Ammon's horn (tissue), 1 donor: ENCODE data around the gene EDC4.

Source experiments
- DNase-seq: peaks from one replicate; pipeline ENCODE4 v3.0.0-alpha.2; 2016; ENCODE audit warnings: low spot score

The EDC4 gene

DNA sequence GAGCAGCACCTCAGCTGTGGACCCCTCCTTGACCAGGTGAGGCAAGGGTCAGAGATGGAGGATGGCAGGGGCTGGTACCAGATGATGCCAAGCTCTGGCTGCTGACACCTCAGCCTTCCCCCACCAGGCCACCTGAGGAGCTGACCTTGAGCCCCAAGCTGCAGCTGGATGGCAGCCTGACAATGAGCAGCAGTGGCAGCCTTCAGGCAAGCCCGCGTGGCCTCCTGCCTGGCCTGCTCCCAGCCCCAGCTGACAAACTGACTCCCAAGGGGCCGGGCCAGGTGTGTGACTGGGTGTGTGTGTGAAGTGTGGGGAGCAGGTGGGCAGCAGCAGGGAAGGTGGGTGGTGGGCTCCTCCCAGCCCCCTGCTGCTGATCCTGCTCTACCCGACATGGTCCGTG lies 7.1 kb downstream of the EDC4 start:
- no peak for DNase-seq

DNA sequence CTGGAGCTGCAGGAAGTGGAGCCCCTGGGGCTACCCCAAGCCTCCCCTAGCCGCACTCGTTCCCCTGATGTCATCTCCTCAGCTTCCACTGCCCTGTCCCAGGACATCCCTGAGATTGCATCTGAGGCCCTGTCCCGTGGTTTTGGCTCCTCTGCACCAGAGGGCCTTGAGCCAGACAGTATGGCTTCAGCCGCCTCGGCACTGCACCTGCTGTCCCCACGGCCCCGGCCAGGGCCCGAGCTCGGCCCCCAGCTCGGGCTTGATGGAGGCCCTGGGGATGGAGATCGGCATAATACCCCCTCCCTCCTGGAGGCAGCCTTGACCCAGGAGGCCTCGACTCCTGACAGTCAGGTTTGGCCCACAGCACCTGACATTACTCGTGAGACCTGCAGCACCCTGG lies 7.7 kb downstream of the EDC4 start:
- DNase-seq, result no peak

DNA sequence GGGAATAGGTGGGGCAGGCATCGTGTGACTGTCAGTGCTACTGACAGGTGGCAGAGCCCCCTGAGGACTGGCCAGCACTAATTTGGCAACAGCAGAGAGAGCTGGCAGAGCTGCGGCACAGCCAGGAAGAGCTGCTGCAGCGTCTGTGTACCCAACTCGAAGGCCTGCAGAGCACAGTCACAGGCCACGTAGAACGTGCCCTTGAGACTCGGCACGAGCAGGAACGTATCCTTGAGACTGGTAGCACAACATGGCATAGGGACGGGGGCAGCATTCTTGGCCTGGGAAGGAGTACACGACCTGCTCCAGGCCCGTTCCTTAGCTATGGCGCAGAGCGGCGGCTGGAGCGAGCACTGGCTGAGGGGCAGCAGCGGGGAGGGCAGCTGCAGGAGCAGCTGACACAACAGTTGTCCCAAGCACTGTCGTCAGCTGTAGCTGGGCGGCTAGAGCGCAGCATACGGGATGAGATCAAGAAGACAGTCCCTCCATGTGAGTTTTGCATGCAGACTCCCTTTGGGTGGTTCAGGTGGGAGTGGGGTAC lies 8.8 kb downstream of the EDC4 start:
- peak; percentile 82 for DNase-seq

DNA sequence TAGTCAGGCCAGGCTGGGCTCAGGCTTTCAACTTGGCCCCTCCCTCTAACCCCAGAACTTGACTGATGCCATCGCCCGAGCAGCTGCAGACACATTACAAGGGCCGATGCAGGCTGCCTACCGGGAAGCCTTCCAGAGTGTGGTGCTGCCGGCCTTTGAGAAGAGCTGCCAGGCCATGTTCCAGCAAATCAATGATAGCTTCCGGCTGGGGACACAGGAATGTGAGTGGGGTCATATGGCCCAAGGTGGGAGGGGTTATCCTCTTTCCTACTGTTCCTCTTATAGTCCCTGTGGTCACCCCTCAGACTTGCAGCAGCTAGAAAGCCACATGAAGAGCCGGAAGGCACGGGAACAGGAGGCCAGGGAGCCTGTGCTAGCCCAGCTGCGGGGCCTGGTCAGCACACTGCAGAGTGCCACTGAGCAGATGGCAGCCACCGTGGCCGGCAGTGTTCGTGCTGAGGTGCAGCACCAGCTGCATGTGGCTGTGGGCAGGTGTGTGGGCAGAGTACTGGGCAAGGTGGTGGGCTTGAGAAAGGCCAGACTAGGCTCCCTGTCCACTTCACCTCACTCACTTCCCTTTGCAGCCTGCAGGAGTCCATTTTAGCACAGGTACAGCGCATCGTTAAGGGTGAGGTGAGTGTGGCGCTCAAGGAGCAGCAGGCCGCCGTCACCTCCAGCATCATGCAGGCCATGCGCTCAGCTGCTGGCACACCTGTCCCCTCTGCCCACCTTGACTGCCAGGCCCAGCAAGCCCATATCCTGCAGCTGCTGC lies 9.7 kb downstream of the EDC4 start:
- DNase-seq, result peak; percentile 93

DNA sequence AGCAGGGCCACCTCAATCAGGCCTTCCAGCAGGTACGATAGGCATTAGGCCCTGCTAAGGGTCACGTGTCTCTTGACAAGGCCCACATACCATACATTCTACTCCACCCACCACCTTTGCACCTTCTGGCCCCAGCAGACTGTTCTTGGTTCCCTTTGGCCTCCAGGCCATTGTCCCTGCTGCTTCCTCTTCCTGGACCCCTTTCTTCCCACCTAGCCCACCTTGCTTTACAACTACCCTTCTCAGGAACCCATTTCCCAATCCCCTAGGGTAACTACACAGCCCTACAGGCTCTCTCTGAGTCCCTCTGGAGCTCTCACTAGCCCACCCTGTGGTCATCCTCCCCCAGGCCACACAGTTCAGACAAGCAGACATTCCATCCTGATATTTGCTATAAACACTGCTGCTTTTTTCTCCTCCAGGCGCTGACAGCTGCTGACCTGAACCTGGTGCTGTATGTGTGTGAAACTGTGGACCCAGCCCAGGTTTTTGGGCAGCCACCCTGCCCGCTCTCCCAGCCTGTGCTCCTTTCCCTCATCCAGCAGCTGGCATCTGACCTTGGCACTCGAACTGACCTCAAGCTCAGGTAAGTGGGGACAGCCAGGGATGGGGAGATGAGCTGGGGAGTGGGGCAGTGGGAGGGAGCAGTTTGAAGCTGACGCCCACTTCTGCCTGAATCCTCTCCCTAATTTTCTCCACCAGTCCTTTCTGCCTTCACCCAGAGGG lies 10.5 kb downstream of the EDC4 start:
- DNase-seq, result no peak

DNA sequence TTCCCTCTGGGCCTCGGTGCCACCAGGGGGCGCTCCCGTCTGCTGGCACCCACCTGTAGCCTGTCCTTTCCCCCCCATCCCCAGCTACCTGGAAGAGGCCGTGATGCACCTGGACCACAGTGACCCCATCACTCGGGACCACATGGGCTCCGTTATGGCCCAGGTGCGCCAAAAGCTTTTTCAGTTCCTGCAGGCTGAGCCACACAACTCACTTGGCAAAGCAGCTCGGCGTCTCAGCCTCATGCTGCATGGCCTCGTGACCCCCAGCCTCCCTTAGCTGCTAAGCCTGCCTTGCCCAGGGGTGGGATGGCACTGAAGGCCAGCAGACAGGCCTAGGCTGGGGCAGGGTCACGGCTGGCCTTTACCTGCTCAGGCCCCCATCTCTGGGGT lies 11.0 kb downstream of the EDC4 start:
- peak; percentile 45 for DNase-seq

DNA sequence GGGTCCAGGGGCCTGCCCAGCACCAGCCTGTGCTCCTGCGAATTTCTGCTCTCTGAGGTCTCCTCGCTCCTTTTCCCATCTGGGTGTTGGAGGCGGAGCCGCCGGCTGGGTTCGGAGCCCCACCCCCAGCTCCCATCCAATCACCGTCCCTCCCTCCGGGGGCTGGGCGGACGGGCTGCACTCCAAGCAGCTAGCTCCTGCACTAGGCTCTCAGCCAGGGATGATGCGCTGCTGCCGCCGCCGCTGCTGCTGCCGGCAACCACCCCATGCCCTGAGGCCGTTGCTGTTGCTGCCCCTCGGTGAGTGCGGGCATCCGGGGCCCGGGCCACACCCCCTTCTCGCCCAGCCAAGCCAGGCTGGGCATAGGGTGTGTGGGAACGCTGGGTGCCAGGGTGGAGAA lies 11.8 kb downstream of the EDC4 start, which contains the start of gene NRN1L:
Gene NRN1L (plus strand): TSS at position 202 of the 400 bp plus-strand sequence. CDS start 19 bp downstream, at position 221.
- peak; percentile 97 for DNase-seq

DNA sequence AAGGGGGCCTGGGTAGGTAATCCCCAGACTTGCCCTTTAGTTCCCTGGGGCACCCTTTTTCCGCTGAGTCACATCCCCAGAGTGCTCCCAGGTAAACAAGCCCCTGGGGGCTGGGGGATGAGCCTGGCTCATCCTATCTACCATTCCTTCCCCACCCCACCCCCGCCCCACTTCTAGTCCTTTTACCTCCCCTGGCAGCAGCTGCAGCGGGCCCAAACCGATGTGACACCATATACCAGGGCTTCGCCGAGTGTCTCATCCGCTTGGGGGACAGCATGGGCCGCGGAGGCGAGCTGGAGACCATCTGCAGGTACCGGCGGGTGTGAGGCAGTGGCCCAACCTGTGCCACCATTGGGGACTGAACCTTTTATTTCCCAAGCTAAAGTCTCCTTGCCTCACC lies 12.7 kb downstream of the EDC4 start:
- DNase-seq, result no peak

DNA sequence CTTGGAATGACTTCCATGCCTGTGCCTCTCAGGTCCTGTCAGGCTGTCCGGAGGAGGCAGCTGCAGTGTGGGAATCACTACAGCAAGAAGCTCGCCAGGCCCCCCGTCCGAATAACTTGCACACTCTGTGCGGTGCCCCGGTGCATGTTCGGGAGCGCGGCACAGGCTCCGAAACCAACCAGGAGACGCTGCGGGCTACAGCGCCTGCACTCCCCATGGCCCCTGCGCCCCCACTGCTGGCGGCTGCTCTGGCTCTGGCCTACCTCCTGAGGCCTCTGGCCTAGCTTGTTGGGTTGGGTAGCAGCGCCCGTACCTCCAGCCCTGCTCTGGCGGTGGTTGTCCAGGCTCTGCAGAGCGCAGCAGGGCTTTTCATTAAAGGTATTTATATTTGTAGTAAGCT lies 13.1 kb downstream of the EDC4 start:
- DNase-seq, result no peak

DNA sequence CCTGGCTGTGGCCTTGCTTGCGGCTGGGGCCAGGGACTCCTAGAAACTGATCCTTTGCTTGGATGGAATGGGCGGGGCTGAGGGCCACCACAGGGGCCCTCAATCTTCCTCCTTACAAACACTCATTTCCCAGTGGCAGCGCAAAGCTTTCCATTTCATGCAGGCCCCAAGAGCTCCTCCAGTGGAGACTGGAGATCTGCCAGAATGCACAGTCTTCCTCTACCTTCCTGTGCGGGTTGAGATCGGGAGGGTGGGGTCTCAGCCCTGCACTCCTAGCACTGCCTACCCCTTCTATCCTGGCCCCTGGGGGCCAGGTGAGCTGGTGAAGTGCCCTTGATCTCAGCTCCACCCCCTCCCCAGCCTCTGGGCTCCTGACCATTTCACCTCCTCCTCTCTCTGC lies 13.5 kb downstream of the EDC4 start:
- DNase-seq, result no peak

DNA sequence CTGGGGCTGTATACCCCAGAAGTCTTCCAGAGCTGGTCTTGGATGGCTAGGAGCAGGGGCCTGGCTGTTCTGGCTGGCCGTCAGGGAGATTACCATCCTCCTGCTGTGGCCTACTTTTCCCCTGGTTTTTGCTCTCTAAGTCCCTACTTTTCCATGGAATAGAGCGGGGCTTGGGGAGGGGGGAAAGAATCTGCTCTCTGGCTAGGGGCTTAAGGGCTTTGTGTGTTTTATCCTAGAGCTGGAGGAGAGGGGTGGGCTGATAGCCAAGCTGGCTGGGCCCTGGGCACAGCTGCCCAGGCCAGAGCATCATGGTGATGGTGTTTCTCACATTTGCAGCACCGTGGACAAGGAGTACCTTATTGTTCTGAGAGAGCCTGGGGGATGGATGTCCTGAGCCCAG lies 15.5 kb downstream of the EDC4 start:
- no peak for DNase-seq

DNA sequence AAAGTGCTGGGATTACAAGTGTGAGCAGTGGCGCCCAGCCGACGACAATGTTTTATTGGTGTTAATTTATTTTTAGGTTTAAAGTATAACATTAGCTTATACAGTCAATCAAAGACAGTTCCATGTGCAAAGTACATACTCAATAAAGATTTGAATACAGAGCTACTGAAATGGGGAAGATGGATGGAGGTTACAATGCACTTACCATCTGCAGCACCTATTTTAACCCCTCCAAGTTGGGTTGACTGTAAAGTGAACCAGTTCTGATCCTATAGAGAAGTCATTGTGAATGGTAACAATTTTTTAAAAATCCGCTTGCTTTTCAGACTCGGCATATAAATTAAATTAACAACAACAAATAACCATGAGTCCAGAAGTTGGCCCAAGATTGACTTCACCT lies 19.5 kb downstream of the EDC4 start:
- DNase-seq, result no peak

DNA sequence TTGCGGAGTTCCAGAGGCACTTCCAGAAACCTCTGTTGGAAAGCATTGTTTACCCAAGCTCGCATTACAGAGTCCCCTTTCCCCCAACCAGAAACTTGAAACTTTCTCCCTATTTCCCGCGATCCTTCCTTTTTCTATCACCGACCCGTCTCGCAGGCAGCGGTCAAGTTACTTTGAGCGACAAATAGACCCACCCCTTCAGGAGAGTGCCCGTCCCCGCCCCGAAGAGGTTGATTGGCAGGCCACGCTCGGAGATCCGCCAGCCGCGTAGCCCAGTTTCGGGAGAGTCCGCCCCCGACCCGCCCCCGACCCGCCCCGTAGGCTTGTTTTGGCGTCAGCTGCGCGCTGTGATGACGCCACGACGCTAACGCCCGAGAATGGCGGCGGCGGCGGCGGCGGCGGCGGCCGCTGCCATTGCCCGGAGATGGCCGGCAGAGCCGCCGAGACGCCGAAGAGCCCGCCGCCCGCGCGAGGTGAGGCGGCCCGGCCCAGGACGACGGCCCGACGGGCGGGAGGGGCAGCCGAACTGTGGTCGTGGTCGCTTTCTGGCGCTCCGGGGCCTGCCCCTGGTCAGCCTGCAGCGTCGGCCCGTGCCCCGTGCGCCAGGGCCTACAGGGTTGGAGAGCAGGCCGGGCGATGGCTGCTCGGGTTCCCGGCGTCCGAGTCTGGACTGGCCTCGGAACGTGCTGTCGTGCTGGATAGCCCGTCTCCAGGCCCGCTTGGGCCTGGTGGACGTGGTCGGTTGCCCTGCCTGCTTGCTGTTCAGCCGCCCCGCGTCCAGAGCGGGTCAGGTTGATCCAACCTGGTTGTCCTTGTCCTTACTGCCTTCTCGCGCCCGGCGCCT lies 20.3 kb downstream of the EDC4 start, which contains the start of gene PSKH1:
Gene PSKH1 (plus strand): TSS at position 356 of the 844 bp plus-strand sequence. CDS start 15,496 bp downstream, outside the sequence.
- DNase-seq, result peak; percentile 98

DNA sequence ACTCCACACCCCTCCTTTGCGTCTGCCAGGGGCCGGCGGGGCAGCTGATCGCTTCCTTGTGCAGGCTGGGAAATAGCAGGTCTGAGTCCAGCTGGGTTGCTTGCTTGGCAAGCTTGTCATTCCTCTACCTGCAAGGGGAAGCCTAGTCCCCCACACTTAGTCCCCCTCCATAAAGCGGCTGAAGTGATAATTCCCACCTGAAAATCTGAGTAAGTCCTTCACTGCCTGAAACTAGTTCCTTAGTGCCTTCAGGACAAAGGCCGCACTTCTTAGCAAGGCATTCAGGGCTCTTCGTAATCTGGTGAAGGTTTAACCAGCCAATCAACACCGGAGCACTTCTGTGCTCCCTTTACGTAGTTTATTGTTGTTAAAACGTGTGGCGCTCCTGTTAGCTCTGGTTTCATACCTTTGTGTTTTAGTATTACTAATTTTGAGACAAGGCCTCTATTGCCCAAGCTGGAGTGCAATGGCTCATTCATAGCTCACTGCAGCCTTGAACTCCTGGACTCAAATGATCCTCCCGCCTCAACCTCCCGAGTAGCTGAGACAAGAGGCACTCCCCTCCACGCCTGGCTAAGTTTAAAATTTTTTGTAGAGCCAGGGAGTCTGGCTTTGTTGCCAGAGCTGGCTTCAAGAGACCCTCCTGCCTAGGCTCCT lies 21.0 kb downstream of the EDC4 start:
- DNase-seq, result no peak

DNA sequence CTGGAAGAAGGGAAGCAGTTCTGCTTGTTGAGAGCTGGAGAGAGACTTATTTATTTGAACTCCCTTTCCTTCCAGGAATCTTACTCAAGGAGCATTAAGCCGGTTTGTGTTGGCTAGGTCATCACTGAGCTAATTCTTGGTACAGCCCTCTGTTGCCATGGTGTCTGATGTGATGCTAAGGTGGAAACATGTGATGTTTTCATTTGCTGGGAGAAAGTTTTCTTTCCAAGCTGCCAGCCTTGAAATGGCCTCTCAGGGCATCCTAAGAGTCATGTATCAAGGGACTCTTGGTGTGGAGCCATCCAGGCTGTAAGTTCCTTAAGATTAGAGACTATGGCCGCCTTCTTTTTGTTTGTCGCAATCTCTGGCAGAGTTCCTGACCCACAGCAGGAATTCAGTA lies 24.4 kb downstream of the EDC4 start:
- peak; percentile 65 for DNase-seq

DNA sequence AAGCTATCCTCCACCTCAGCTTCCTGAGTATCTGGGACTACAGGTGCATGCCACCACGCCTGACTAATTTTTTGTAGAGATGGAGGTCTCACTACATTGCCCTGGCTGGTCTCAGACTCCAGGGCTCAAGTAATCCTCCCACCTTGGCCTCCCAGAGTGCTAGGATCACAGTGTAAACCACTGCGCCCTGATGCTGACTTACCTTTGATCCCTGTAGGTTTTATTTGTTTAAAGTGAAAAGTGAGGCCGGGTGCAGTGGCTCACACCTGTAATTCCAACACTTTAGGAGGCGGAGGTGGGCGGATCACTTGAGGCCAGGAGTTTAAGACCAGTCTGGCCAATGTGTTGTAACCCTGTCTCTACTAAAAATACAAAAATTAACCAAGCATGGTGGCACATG lies 28.9 kb downstream of the EDC4 start:
- no peak for DNase-seq

DNA sequence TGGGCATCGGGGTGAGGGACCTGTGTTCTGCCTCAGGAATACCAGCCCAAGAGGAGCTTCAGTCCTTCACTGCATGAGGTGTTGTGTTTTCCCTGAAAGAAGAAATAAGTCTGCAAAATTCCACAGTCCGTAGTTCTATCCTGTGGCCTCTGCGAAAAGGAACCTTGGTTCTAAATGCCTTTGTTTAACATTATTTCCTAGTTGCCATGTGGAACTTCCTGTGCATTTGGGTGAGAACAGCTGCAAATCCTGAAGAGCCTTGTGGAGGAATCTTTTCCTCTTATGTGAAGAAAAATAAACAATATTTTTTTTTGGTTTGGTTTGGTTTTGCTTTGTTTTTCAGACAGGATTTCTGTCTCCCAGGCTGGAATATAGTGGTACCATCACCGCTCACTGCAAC lies 30.0 kb downstream of the EDC4 start:
- no peak for DNase-seq

DNA sequence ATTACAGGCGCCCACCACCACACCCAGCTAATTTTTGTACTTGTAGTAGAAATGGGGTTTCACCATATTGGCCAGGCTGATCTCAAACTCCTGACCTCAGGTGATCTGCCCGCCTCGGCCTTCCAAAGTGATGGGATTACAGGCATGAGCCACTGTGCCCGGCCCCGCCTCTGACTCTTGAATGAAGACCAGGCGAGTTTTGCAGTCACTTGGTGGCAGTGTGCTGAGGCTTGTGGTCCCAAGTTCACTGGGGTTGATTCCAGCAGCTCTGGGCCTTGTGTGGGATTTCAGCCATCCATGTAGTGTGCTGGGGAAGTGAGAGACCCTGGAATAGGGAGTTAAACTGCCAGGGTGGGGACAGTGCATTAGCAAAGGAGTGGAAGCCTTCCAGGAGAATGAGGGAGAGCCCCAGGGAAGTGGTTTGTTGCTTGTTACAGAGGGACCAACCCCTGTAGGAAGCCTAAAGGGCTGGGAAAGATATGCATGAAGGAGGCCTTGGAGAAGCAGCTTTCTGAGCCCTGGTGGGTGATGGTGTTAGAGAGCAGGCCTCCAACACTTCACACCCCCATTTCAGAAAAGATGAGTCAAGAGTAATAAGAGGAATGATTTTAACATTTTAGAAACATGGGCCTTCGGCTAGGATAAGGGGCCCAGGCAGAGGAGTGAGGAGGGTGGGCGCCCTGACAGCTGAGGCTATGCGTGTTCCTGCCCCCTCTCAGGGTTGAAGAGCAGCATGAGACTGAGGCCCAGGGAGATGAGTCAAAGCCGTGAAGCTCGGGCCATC lies 34.7 kb downstream of the EDC4 start:
- no peak for DNase-seq

DNA sequence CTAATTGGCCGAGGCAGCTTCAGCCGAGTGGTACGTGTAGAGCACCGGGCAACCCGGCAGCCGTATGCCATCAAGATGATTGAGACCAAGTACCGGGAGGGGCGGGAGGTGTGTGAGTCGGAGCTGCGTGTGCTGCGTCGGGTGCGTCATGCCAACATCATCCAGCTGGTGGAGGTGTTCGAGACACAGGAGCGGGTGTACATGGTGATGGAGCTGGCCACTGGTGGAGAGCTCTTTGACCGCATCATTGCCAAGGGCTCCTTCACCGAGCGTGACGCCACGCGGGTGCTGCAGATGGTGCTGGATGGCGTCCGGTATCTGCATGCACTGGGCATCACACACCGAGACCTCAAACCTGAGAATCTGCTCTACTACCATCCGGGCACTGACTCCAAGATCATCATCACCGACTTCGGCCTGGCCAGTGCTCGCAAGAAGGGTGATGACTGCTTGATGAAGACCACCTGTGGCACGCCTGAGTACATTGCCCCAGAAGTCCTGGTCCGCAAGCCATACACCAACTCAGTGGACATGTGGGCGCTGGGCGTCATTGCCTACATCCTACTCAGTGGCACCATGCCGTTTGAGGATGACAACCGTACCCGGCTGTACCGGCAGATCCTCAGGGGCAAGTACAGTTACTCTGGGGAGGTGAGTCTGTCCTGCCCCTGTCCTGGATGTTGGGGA lies 36.3 kb downstream of the EDC4 start:
- DNase-seq, result peak; percentile 1

DNA sequence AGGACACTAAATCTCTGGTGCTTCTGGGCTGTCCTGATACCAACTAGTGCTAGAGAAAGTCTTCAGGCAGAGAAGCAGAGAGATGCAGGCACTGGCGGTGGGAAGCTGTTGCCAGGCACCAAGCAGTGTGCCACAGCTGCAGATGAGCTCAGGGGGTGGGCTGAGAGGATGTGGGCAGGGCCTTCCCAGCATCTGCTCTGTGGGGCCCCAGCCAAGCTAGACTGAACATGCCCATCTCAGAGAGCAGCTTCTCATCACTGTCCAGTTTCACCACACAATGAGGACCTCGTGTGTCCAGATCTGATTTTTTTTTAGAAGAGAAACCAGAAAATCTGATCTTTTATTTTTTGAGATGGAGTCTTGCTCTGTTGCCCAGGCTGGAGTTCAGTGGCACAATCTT lies 37.3 kb downstream of the EDC4 start:
- peak; percentile 97 for DNase-seq
